Measurements from ENCODE around the gene ALKBH5.

The ALKBH5 gene

GRCh38 chr17:18183334-18184142 is at the start of gene ALKBH5:
ALKBH5 (plus strand) TSS chr17:18183828; CDS start chr17:18184244, 416 bp downstream.
- DNase-seq, result peak; percentile 82 to 100 (median 98)

- no peak for DNase-seq
These were observed 47.3 kb upstream of the ALKBH5 start for GRCh38 chr17:18136357-18136756.

- no peak for DNase-seq
These were observed 45.4 kb upstream of the ALKBH5 start for GRCh38 chr17:18138065-18138749.

GRCh38 chr17:18139092-18139491 is 44.5 kb upstream of the ALKBH5 start:
- DNase-seq, result no peak

GRCh38 chr17:18139498-18139897 is 44.1 kb upstream of the ALKBH5 start:
- no peak for DNase-seq

GRCh38 chr17:18139949-18140348 is 43.7 kb upstream of the ALKBH5 start:
- no peak for DNase-seq

- no peak for DNase-seq
These were observed 43.0 kb upstream of the ALKBH5 start for GRCh38 chr17:18140648-18141047.

GRCh38 chr17:18141210-18141803 is 42.3 kb upstream of the ALKBH5 start:
- peak in 3 of 56 donors; percentile 35 to 58 (median 58) for DNase-seq

- no peak for DNase-seq
These were observed 41.2 kb upstream of the ALKBH5 start for GRCh38 chr17:18142417-18142816.

- DNase-seq, result no peak
These were observed 40.3 kb upstream of the ALKBH5 start for GRCh38 chr17:18143044-18143936.

- no peak for DNase-seq
These were observed 39.4 kb upstream of the ALKBH5 start for GRCh38 chr17:18144261-18144660.

- DNase-seq, result no peak
These were observed 38.8 kb upstream of the ALKBH5 start for GRCh38 chr17:18144855-18145254.

GRCh38 chr17:18145811-18146210 is 37.8 kb upstream of the ALKBH5 start:
- no peak for DNase-seq

GRCh38 chr17:18146259-18146658 is 37.4 kb upstream of the ALKBH5 start:
- DNase-seq, result no peak

GRCh38 chr17:18146980-18147379 is 36.6 kb upstream of the ALKBH5 start:
- no peak for DNase-seq

GRCh38 chr17:18148586-18148985 is 35.0 kb upstream of the ALKBH5 start:
- no peak for DNase-seq

- no peak for DNase-seq
These were observed 32.3 kb upstream of the ALKBH5 start for GRCh38 chr17:18151290-18151689.

- DNase-seq, result no peak
These were observed 28.4 kb upstream of the ALKBH5 start for GRCh38 chr17:18155179-18155578.

GRCh38 chr17:18156171-18156975 is 27.3 kb upstream of the ALKBH5 start:
- DNase-seq, result no peak

GRCh38 chr17:18156976-18157280 is 26.7 kb upstream of the ALKBH5 start:
- DNase-seq, result no peak
